Ishikawa (cell line): ENCODE results near the gene TMCC3.

Experiments
- CEBPB ChIP-seq: IDR thresholded peaks from 2 replicates; pipeline ENCODE4 v1.6.1; 2012
- CREB1 ChIP-seq: IDR thresholded peaks from 2 replicates; pipeline ENCODE4 v1.6.1; 2012; ENCODE audit warnings: low read depth
- EGR1 ChIP-seq: IDR thresholded peaks from 2 replicates; pipeline ENCODE4 v1.6.1; 2012
- EP300 ChIP-seq: IDR thresholded peaks from 2 replicates; pipeline ENCODE4 v1.6.1; 2012; ENCODE audit warnings: borderline replicate concordance
- FOXM1 ChIP-seq: IDR thresholded peaks from 2 replicates; pipeline ENCODE4 v1.6.1; 2012; ENCODE audit warnings: low read depth, borderline replicate concordance
- MAX ChIP-seq: IDR thresholded peaks from 2 replicates; pipeline ENCODE4 v1.6.1; 2012
- NFIC ChIP-seq: IDR thresholded peaks from 2 replicates; pipeline ENCODE4 v1.6.1; 2012
- RAD21 ChIP-seq: IDR thresholded peaks from 2 replicates; pipeline ENCODE4 v1.6.1; 2012; ENCODE audit warnings: low read depth
- REST ChIP-seq: IDR thresholded peaks from 2 replicates; pipeline ENCODE4 v1.6.1; 2012; ENCODE audit warnings: low read depth, mild to moderate bottlenecking
- TAF1 ChIP-seq: IDR thresholded peaks from 2 replicates; pipeline ENCODE4 v1.6.1; 2012; ENCODE audit warnings: low read depth, mild to moderate bottlenecking
- TCF12 ChIP-seq: IDR thresholded peaks from 2 replicates; pipeline ENCODE4 v1.6.1; 2012; ENCODE audit warnings: low read depth
- TEAD4 ChIP-seq: IDR thresholded peaks from 2 replicates; pipeline ENCODE4 v1.6.1; 2012
- YY1 ChIP-seq: IDR thresholded peaks from 2 replicates; pipeline ENCODE4 v1.6.1; 2012; ENCODE audit warnings: low read depth
- ZBTB7A ChIP-seq: IDR thresholded peaks from 2 replicates; pipeline ENCODE4 v1.6.1; 2012; ENCODE audit warnings: low read depth
- TF ChIP-seq, protein P1 (sequence below): IDR thresholded peaks from 2 replicates; pipeline ENCODE4 v1.6.1; 2012

TMCC3 gene

GRCh38 chr12:94628819-94629472, 21.4 kb downstream of the TMCC3 start:
- TF ChIP-seq TEAD4 (no peak), RAD21 (no peak), FOXM1 (no peak), TAF1 (no peak), EGR1 (no peak), ZBTB7A (no peak), YY1 (no peak), REST (no peak), CREB1 (no peak), TCF12 (no peak), MAX (no peak), NFIC (no peak), CEBPB (no peak), EP300 (no peak)
- TF ChIP-seq, protein P1, sequence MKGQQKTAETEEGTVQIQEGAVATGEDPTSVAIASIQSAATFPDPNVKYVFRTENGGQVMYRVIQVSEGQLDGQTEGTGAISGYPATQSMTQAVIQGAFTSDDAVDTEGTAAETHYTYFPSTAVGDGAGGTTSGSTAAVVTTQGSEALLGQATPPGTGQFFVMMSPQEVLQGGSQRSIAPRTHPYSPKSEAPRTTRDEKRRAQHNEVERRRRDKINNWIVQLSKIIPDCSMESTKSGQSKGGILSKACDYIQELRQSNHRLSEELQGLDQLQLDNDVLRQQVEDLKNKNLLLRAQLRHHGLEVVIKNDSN = no peak

- TF ChIP-seq EP300 (no peak), REST (no peak), NFIC (no peak), YY1 (no peak), RAD21 (no peak), TCF12 (no peak), MAX (no peak), EGR1 (no peak), TAF1 (no peak), CREB1 (no peak), TEAD4 (no peak)
These were observed 22.0 kb downstream of the TMCC3 start for GRCh38 chr12:94628369-94628768.

DNA sequence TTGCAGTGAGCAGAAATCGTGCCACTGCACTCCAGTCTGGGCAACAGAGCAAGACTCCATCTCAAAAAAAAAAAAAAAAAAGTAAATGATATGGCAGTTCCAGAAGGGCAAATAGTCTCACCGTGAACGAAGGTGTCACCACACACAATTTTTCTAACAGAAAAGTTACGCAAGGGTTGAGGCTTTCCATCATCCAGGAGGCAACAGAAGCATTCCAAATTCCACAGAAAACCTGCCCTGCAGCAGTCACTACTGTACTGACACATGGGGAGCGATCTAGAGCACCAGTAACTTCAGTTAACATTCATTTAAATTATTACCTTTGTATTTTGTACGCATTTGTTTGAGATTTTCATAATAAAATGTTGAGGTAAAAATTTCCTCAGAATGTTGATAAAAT, 24.8 kb downstream of the TMCC3 start:
- no peak for TF ChIP-seq REST
- TF ChIP-seq ZBTB7A = no peak
- TF ChIP-seq CREB1 = no peak
- no peak for TF ChIP-seq MAX
- no peak for TF ChIP-seq CEBPB
- no peak for TF ChIP-seq EP300

DNA sequence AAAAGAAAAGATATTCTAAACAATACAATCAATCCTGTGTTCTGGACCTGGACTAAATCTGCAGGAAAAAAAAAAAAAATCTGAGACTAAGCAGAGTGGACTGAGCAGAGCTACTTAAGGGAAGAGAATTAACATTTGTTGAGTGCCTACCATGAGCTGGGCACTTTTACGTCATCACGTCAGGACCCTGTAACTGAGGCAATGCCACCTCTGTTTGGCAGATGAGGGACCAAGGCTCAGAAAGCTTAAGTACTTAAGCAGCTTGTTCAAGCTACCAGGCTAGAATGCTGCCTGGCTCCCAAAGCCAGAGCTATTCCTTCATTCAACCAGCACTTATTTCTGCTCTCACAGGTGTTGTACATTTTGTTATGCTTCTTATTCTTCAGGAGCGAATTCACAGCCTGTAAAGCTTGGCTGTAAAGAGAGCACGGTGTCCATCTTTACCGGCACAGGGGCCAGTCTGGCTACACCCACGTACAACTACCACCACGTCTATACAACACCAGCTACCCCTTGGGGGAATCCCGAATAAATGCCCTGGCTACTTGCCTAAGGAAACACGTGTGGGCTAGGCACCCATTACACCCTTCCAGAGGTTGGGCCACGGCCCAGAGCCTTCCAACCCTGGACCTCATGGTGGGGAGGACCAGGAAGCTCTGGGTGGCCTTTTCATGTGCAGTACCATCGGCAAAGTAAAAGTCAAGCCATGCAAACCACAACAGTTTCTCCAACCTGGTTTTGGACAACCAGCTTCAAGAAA, 27.0 kb downstream of the TMCC3 start:
- TF ChIP-seq EGR1 = no peak
- TF ChIP-seq ZBTB7A = no peak
- TF ChIP-seq NFIC = no peak

GRCh38 chr12:94622475-94622874, 27.9 kb downstream of the TMCC3 start:
- TF ChIP-seq REST (no peak), RAD21 (no peak), TEAD4 (no peak)
- TF ChIP-seq, protein P1 = no peak
